DOHH2 (cell line): Measurements from ENCODE around the gene LAMA2.

Experiments
- H3F3A ChIP-seq: fragments of 200-600 bp; sonication (generic), shearing (Covaris generic); 2 replicates; pipeline ENCODE4 v1.6.0; 2016; ENCODE audit warnings: antibody characterized with exemption, mild to moderate bottlenecking; ENCODE audit not compliant: control insufficient read depth, insufficient read depth
- H3K27ac ChIP-seq: fragments of 200-600 bp; sonication (generic); 2 replicates; pipeline ENCODE4 v1.5.1; 2014; ENCODE audit warnings: low read depth, mild to moderate bottlenecking, low read length, moderate library complexity
- H3K27me3 ChIP-seq: fragments of 200-600 bp; sonication (generic); 2 replicates; pipeline ENCODE4 v1.6.1; 2014; ENCODE audit warnings: mild to moderate bottlenecking, low read length, mixed read lengths; ENCODE audit not compliant: control insufficient read depth
- H3K36me3 ChIP-seq: fragments of 200-600 bp; sonication (generic); 2 replicates; pipeline ENCODE4 v1.6.1; 2014; ENCODE audit warnings: mild to moderate bottlenecking, low read length, moderate library complexity, mixed read lengths; ENCODE audit not compliant: control insufficient read depth
- H3K4me1 ChIP-seq: fragments of 200-600 bp; sonication (generic); 2 replicates; pipeline ENCODE4 v1.6.1; 2014; ENCODE audit warnings: mild to moderate bottlenecking, low read length, mixed read lengths; ENCODE audit not compliant: control insufficient read depth
- H3K4me2 ChIP-seq: fragments of 200-600 bp; sonication (generic); 2 replicates; pipeline ENCODE4 v1.6.0; 2014; ENCODE audit warnings: mild to moderate bottlenecking, low read length, moderate library complexity
- H3K4me3 ChIP-seq: fragments of 200-600 bp; sonication (generic); 2 replicates; pipeline ENCODE4 v1.5.1; 2014; ENCODE audit warnings: mild to moderate bottlenecking, low read length, mixed read lengths
- H3K79me2 ChIP-seq: fragments of 200-600 bp; sonication (generic); 2 replicates; pipeline ENCODE4 v1.6.1; 2014; ENCODE audit warnings: mild to moderate bottlenecking, low read length, mixed read lengths; ENCODE audit not compliant: control insufficient read depth
- H3K9me2 ChIP-seq: fragments of 200-600 bp; sonication (generic); replicated peaks from 2 replicates; pipeline ENCODE4 v1.6.1; 2014; ENCODE audit warnings: mild to moderate bottlenecking, low read length, mixed read lengths; ENCODE audit not compliant: control insufficient read depth
- H3K9me3 ChIP-seq: fragments of 200-600 bp; sonication (generic); 2 replicates; pipeline ENCODE4 v1.6.1; 2014; ENCODE audit warnings: antibody characterized with exemption, low read length, mixed read lengths; ENCODE audit not compliant: control insufficient read depth, insufficient read depth
- H4K20me1 ChIP-seq: fragments of 200-600 bp; sonication (generic); 2 replicates; pipeline ENCODE4 v1.6.0; 2014; ENCODE audit warnings: low read depth, mild to moderate bottlenecking, antibody characterized with exemption, low read length, moderate library complexity; ENCODE audit not compliant: control insufficient read depth, insufficient read depth
- EZH2phosphoT487 ChIP-seq: fragments of 200-600 bp; sonication (generic); IDR thresholded peaks from 2 replicates; pipeline ENCODE4 v1.6.1; 2017; ENCODE audit warnings: borderline replicate concordance, mild to moderate bottlenecking, antibody characterized with exemption, low read length, moderate library complexity, mixed read lengths
- TF ChIP-seq, protein P1 (sequence below): fragments of 200-600 bp; sonication (generic); IDR thresholded peaks from one replicate; pipeline ENCODE4 v1.5.1; 2014; ENCODE audit warnings: antibody characterized with exemption, mild to moderate bottlenecking, low read depth, low read length; ENCODE audit not compliant: poor library complexity, severe bottlenecking

The LAMA2 gene

DNA sequence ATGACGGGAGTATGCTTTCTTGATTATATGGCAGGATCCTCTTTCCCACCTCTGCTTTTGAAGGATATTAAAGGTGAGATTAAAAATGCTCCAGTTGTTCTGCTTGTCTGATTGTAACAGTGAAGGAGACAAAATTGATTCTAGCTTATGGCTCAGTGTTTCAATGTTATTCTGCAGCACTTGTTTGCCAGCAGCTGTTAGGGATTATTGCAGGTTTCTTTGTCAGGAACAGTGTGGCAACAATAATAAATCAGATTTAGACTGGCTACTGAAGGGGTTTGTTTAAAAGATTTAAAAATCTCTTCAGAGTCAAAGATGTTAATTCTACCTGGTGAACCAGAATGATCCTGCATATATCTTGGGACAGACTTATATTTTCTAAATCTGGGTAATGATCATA is 126.9 kb downstream of the LAMA2 start:
- Histone ChIP-seq H3K4me3 (no peak overlapping the region), H4K20me1 (no peaks in the 10 kb centered on the region), H3K9me2 (no peaks in the 10 kb centered on the region), H3K79me2 (no peaks in the 10 kb centered on the region), H3K4me2 (no peak overlapping the region), H3K36me3 (no peaks in the 10 kb centered on the region), H3K4me1 (no peaks in the 10 kb centered on the region), H3K27ac (no peak overlapping the region), H3K9me3 (no peaks in the 10 kb centered on the region), H3F3A (no peaks in the 10 kb centered on the region), H3K27me3 (no peaks in the 10 kb centered on the region)
- TF ChIP-seq EZH2phosphoT487 = no peak
- TF ChIP-seq, protein P1, sequence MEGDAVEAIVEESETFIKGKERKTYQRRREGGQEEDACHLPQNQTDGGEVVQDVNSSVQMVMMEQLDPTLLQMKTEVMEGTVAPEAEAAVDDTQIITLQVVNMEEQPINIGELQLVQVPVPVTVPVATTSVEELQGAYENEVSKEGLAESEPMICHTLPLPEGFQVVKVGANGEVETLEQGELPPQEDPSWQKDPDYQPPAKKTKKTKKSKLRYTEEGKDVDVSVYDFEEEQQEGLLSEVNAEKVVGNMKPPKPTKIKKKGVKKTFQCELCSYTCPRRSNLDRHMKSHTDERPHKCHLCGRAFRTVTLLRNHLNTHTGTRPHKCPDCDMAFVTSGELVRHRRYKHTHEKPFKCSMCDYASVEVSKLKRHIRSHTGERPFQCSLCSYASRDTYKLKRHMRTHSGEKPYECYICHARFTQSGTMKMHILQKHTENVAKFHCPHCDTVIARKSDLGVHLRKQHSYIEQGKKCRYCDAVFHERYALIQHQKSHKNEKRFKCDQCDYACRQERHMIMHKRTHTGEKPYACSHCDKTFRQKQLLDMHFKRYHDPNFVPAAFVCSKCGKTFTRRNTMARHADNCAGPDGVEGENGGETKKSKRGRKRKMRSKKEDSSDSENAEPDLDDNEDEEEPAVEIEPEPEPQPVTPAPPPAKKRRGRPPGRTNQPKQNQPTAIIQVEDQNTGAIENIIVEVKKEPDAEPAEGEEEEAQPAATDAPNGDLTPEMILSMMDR = no peak

DNA sequence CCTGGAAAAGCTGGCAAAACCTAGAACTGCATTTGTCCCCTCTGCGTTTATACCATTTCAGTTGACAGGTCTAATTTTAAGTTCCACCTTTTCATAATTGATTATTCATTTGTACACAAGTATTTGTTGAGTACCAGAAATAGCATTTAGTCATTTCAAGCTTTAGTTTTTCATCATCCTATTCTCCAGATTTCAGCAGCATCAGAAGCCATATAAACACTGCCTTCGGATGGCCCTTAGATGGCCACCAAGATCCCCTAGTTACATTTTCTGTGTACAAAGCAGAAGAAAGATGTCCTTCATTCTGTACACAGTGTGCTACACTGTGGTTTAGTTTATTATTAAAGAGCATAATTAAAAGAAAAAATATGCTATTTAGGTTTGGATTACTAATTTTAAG is 131.4 kb downstream of the LAMA2 start:
- Histone ChIP-seq H3K27me3 (no peaks in the 10 kb centered on the region), H3K79me2 (no peaks in the 10 kb centered on the region), H3F3A (no peaks in the 10 kb centered on the region), H3K27ac (no peak overlapping the region), H3K4me3 (no peak overlapping the region), H3K4me1 (no peaks in the 10 kb centered on the region), H3K4me2 (no peak overlapping the region), H3K36me3 (no peaks in the 10 kb centered on the region), H3K9me3 (no peaks in the 10 kb centered on the region), H3K9me2 (no peaks in the 10 kb centered on the region), H4K20me1 (no peaks in the 10 kb centered on the region)
- TF ChIP-seq, protein P1 = no peak
- no peak for TF ChIP-seq EZH2phosphoT487

DNA sequence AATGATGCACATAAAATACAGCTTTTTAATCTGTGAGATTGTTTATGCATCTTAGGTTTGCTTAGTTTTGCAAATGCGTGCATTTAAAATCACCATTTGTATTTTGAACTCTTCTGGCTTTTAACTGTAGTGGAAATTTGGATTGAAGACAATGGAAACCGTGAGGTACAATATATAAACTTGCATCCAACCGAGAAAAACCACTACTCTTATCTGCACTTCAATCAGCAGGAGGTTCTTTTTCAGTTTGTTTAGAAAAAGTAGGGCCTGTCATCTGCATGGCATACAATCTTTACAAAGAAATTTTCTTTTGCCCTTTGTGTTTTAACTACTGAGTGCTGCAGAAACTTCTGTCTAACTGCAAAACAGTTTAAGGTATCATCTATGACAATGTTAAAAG is 132.8 kb downstream of the LAMA2 start:
- no peak for TF ChIP-seq EZH2phosphoT487
- TF ChIP-seq, protein P1 = no peak
- no peaks in the 10 kb centered on the region for H3K27me3 ChIP-seq

DNA sequence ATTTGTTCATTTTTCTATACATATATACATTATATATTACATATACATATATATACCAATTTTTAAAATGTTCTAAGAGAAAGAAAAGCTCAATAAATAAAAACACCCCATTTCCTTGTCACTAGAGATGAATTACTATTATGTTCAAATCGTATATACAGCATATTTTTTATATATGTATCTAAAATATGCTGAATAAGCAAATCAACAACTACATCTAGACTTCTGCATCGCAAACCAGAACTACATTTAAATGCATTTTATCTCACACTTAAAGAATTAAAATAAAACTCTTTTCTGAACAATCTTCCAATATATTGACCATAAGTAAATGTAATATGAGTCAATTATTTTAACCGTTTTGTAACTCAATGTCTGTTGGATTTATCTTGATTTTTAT is 133.9 kb downstream of the LAMA2 start:
- no peaks in the 10 kb centered on the region for H3K27me3 ChIP-seq
- no peaks in the 10 kb centered on the region for H3K9me2 ChIP-seq
- TF ChIP-seq, protein P1 = no peak
- no peak for TF ChIP-seq EZH2phosphoT487
- no peak overlapping the region for H3K4me2 ChIP-seq
- no peaks in the 10 kb centered on the region for H3K9me3 ChIP-seq
- H3F3A ChIP-seq = no peaks in the 10 kb centered on the region
- H3K36me3 ChIP-seq = no peaks in the 10 kb centered on the region
- no peaks in the 10 kb centered on the region for H3K79me2 ChIP-seq
- no peaks in the 10 kb centered on the region for H3K4me1 ChIP-seq
- no peak overlapping the region for H3K4me3 ChIP-seq
- H3K27ac ChIP-seq = no peak overlapping the region
- no peaks in the 10 kb centered on the region for H4K20me1 ChIP-seq

More for the DNA sequence above, 132.8 kb downstream of the LAMA2 start:
- H3K36me3 ChIP-seq = no peaks in the 10 kb centered on the region
- no peaks in the 10 kb centered on the region for H3K9me2 ChIP-seq
- no peaks in the 10 kb centered on the region for H3K79me2 ChIP-seq
- H4K20me1 ChIP-seq = no peaks in the 10 kb centered on the region
- no peaks in the 10 kb centered on the region for H3K9me3 ChIP-seq
- no peak overlapping the region for H3K4me3 ChIP-seq
- H3F3A ChIP-seq = no peaks in the 10 kb centered on the region
- no peaks in the 10 kb centered on the region for H3K4me1 ChIP-seq
- H3K27ac ChIP-seq = no peak overlapping the region
- no peak overlapping the region for H3K4me2 ChIP-seq
